ENCODE measurements around the gene NBPF12. TPM values are rescaled to one million over a fixed set of nuclear protein-coding genes. Genes with fewer than 3 reads are reported as not detected.
"Not testable (repeated sequence)": the region's sequence is repeated elsewhere in the genome, so short reads cannot be mapped to it uniquely, and the experiment has no call there.

The NBPF12 gene
- polyA plus RNA-seq, 1 experiment, result 5.3 TPM

DNA sequence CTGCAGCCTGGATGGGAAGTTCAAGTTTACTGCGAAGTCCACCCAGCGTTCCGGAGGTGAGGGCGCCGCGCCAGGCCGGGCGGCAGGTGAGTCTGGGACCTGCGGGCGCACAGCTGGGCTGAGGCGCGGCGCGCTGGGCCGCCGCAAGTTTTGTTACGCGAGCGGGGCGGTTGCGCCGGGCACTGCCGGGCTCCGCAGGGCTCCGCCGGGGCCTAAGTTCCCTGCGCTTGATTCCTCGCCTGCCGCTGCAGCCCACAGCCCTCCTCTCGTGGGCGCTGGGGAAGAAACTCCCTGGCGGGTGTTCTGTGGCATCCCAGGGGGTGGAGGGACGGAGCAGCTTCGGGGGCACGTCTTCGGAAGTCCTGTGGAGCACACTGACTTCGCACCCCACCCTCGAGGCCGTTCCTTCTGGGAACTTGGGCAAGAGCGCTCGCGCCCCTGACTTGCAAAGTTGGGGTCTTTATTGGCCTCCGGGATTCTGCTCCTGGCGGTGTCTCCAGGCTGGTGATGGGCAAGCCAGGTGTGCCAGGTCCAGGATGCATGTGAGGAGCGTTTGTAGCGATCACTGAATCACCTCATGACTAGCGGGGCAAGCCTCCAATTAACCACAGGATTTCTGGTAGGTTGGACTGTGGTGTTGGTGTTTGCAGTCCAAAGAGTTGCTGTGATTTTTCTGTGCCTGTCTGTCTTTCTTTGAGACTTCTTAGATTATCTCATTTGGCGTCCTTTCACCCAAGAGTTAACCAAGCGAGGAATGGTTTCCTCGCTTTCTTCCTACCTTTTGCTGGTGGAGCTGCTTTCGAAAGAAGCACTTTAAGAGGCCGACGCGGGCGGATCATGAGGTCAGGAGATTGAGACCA is 1.0 kb downstream of the NBPF12 start:
- CTCF ChIA-PET, result interaction anchor here (1.0 kb wide), 1 partner anchor 304 kb away, joined by 4 read pairs; no protein-coding TSS in a partner anchor
- H3K27me3 ChIP-seq (ENCODE audit: control insufficient read depth, insufficient read depth, low read length); H3K36me3 ChIP-seq (ENCODE audit: control insufficient read depth, insufficient read depth, low read length); DNase-seq (ENCODE audit: low read depth); POLR2A ChIA-PET: not testable (repeated sequence)
- H3K4me3 ChIP-seq (ENCODE audit: low read depth, low read length), result peak overlapping the region; percentile 58

- H3K27me3 ChIP-seq (ENCODE audit: control insufficient read depth, insufficient read depth, low read length); H3K36me3 ChIP-seq (ENCODE audit: control insufficient read depth, insufficient read depth, low read length); POLR2A ChIA-PET; H3K4me3 ChIP-seq (ENCODE audit: low read depth, low read length); CTCF ChIA-PET; DNase-seq (ENCODE audit: low read depth): not testable (repeated sequence)
Observed at GRCh38 chr1:146940293-146940692, 2.2 kb downstream of the NBPF12 start.

- CTCF ChIA-PET; H3K36me3 ChIP-seq (ENCODE audit: control insufficient read depth, insufficient read depth, low read length); H3K4me3 ChIP-seq (ENCODE audit: low read depth, low read length); POLR2A ChIA-PET; H3K27me3 ChIP-seq (ENCODE audit: control insufficient read depth, insufficient read depth, low read length); DNase-seq (ENCODE audit: low read depth): not testable (repeated sequence)
Observed at GRCh38 chr1:146943342-146943886, 5.3 kb downstream of the NBPF12 start.

DNA sequence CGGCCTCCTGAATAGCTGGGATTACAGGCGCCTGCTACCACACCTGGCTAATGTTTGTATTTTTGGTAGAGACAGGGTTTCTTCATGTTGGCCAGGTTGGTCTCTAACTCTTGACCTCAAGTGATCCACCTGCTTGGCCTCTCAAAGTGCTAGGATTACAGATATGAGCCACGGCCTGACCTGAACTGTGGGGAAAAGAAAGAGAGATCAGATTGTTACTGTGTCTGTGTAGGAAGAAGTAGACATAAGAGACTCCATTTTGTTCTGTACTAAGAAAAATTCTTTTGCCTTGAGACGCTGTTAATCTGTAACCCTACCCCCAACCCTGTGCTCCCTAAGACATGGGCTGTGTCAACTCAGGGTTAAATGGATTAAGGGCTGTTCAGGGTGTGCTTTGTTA is 10.0 kb downstream of the NBPF12 start:
- CTCF ChIA-PET; DNase-seq (ENCODE audit: low read depth); H3K27me3 ChIP-seq (ENCODE audit: control insufficient read depth, insufficient read depth, low read length); H3K4me3 ChIP-seq (ENCODE audit: low read depth, low read length); H3K36me3 ChIP-seq (ENCODE audit: control insufficient read depth, insufficient read depth, low read length); POLR2A ChIA-PET: not testable (repeated sequence)

DNA sequence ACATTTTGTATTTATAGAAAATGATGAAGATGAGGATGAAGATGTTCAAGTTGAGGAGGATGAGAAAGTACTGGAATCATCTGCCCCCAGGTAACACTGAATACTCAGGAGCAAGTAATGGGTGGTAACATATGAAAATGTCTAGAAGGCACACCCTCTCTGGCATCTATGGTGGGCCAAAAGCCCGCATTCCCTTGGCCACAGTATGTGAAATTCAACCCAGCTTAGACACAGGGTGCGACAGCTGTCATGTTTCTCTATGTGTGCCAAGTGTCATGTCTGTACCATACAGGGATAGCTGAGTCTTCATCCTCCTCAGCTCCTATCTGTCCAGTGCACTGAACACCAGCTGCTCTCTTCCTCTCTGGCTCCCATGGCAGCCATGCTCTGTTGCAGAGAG is 26.2 kb downstream of the NBPF12 start:
- POLR2A ChIA-PET; H3K4me3 ChIP-seq (ENCODE audit: low read depth, low read length); H3K36me3 ChIP-seq (ENCODE audit: control insufficient read depth, insufficient read depth, low read length); DNase-seq (ENCODE audit: low read depth); CTCF ChIA-PET; H3K27me3 ChIP-seq (ENCODE audit: control insufficient read depth, insufficient read depth, low read length): not testable (repeated sequence)

GRCh38 chr1:146966351-146966750 is 28.2 kb downstream of the NBPF12 start:
- H3K36me3 ChIP-seq (ENCODE audit: control insufficient read depth, insufficient read depth, low read length); POLR2A ChIA-PET; H3K27me3 ChIP-seq (ENCODE audit: control insufficient read depth, insufficient read depth, low read length); H3K4me3 ChIP-seq (ENCODE audit: low read depth, low read length); CTCF ChIA-PET; DNase-seq (ENCODE audit: low read depth): not testable (repeated sequence)
- peak; percentile 23; the same call in 1 of the 2 replicates for TF ChIP-seq CTCF (IDR thresholded peaks at IDR 0.05; ENCODE audit: insufficient read depth, low read depth, low read length)

- POLR2A ChIA-PET; H3K4me3 ChIP-seq (ENCODE audit: low read depth, low read length); H3K27me3 ChIP-seq (ENCODE audit: control insufficient read depth, insufficient read depth, low read length); DNase-seq (ENCODE audit: low read depth); CTCF ChIA-PET; H3K36me3 ChIP-seq (ENCODE audit: control insufficient read depth, insufficient read depth, low read length): not testable (repeated sequence)
Observed at GRCh38 chr1:146970656-146971055, 32.5 kb downstream of the NBPF12 start.

DNA sequence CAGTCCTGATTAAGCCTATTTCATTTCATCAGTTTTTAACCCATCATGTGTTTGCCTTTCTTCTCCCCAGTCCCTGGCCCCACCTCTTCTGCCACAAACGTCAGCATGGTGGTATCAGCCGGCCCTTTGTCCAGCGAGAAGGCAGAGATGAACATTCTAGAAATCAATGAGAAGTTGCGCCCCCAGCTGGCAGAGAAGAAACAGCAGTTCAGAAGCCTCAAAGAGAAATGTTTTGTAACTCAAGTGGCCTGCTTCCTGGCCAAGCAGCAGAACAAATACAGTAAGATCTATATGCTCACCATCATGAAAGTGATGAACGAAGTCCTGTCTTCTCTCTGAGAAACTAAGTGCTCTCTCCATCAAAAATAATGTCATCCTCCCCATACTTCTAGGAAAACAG is 34.6 kb downstream of the NBPF12 start:
- H3K27me3 ChIP-seq (ENCODE audit: control insufficient read depth, insufficient read depth, low read length); H3K36me3 ChIP-seq (ENCODE audit: control insufficient read depth, insufficient read depth, low read length); DNase-seq (ENCODE audit: low read depth); CTCF ChIA-PET; POLR2A ChIA-PET; H3K4me3 ChIP-seq (ENCODE audit: low read depth, low read length): not testable (repeated sequence)

GRCh38 chr1:146985855-146986254 is 47.7 kb downstream of the NBPF12 start:
- POLR2A ChIA-PET; H3K36me3 ChIP-seq (ENCODE audit: control insufficient read depth, insufficient read depth, low read length); CTCF ChIA-PET; H3K27me3 ChIP-seq (ENCODE audit: control insufficient read depth, insufficient read depth, low read length); H3K4me3 ChIP-seq (ENCODE audit: low read depth, low read length); DNase-seq (ENCODE audit: low read depth): not testable (repeated sequence)

DNA sequence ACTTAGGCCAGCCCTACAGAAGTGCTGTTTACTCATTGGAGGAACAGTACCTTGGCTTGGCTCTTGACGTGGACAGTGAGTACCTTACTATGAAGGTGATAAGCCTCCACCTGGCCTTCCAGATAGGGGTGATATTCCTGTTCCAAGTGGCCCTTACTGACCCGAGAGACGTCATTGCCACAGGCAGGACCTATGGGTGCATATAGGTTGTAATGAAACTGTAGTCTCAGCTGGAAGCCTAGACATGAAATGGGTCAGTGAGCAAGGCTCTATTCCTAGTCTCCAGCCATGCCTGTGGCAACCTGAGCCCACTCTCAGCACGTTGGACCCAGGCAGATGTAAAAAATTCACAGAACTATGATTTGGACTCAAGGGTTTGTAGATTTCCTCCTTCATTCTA is 48.3 kb downstream of the NBPF12 start:
- H3K36me3 ChIP-seq (ENCODE audit: control insufficient read depth, insufficient read depth, low read length); POLR2A ChIA-PET; H3K4me3 ChIP-seq (ENCODE audit: low read depth, low read length); H3K27me3 ChIP-seq (ENCODE audit: control insufficient read depth, insufficient read depth, low read length); CTCF ChIA-PET; DNase-seq (ENCODE audit: low read depth): not testable (repeated sequence)

- POLR2A ChIA-PET; H3K36me3 ChIP-seq (ENCODE audit: control insufficient read depth, insufficient read depth, low read length); H3K27me3 ChIP-seq (ENCODE audit: control insufficient read depth, insufficient read depth, low read length); H3K4me3 ChIP-seq (ENCODE audit: low read depth, low read length); CTCF ChIA-PET; DNase-seq (ENCODE audit: low read depth): not testable (repeated sequence)
Observed at GRCh38 chr1:146987502-146987901, 49.4 kb downstream of the NBPF12 start.

GRCh38 chr1:146989455-146989854 is 51.3 kb downstream of the NBPF12 start:
- POLR2A ChIA-PET; H3K36me3 ChIP-seq (ENCODE audit: control insufficient read depth, insufficient read depth, low read length); DNase-seq (ENCODE audit: low read depth); H3K4me3 ChIP-seq (ENCODE audit: low read depth, low read length); H3K27me3 ChIP-seq (ENCODE audit: control insufficient read depth, insufficient read depth, low read length): not testable (repeated sequence)
- CTCF ChIA-PET, result interaction anchor here (0.9 kb wide), 1 partner anchor 254 kb away, joined by 4 read pairs; no protein-coding TSS in a partner anchor

All from BJ (cell line).